ENCODE measurements around the gene EFCAB10.

The EFCAB10 gene

DNA sequence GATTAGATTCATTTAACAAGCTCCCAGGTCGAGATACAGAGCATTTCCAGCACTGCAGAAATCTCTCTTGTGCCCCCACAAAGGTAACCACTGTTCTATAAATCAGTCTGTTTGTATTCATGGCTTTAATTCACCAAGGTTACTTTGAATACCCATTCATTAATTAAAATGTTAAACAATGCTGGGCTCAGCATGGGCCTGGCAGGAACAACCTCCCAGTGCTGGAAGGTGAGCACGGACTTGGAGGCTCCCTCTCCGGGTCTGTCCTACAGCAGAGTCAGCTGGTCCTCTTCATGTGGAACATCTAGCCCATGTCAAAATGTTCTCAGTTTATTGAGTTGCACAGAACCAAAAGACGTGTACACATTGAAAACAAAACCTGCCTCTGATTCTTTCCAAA lies 15.6 kb upstream of the EFCAB10 start:
- no peak for DNase-seq

DNA sequence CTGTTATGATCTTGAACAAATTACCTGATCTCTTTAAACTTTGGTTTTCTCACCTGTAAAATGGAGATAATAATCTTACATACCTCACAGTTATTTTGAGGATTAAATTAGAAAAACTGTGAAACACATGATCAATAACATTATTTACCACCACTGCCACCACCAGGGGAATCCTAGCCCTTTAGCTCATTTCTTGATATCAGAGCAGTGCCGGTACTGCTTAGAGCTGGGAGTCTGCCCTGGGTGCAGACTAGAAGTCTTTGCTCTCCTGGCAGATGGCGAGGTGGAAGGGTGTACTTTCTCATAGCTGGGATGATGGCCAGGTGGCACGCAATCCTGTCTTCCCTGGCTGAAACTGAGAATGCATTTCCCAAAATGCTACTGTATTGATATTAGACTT lies 12.7 kb upstream of the EFCAB10 start:
- DNase-seq, result no peak

DNA sequence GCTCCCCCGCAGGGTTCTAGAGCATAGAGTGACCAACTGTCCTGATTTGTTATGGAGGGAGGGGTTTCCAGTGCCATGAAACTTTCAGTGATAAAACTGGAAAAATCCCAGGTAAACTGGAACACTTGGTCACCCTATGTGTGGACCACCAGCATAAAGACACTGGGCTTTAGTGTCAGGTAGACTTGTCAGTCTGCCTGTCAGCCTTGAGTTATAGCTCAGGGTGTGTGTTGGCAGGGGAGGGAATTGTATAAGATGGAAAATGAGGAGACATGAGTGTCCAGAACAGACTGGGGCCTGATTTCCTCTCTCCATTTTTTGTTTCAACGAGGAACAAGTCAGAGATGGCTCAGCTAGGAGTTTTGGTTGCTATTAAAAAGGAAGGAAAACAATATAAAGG lies 10.2 kb upstream of the EFCAB10 start:
- no peak for DNase-seq

DNA sequence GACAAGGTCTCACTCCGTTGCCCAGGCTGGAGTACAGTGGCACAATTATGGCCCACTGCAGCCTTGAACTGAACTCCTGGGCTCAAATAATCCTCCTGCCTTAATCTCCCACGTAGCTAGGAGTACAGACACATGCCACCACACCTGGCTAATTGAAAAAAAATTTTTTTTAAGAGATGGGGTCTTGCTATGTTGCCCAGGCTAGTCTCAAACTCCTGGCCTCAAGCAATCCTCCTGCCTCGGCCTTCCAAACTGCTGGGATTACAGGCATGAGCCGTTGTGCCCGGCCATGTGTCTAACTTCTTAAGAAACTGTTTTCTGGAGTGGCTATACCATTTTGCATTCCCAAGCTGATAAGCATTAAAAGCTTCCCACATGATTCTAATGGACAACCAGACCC lies 9.5 kb upstream of the EFCAB10 start:
- no peak for DNase-seq

DNA sequence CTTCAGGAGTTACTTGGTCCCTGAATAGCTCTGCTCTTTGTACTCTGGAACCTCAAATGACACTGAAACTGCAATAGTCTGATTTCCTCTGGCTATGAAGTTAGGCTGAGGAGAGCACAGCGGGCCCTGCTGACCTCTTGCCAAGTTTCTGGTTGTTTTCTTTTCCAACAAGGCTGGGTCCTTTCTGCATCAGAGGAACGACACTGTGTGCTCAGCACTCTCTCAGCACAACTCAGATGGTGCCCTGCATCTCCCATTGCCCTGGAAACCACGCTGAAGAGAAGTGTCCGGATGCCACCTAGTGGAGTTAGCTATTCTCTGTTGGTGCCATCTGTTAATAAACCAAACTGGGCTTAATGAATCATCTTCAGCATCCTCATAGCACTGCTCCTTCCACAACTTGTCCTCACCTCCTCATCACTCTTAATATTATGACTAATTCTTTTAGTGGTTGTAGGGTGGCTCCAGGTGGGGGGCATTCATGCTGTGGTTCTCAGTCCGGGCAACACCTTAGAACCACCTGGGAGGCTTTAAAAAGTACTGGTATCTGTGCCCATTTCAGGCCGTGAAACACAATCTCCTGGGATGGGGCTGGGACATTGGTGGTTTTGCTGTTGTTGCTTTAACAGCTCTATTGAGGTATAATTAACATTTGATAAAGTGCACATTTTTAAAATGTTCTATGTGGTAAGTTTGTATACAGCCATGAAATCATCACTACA lies 8.2 kb upstream of the EFCAB10 start:
- peak in 2 of 4 experiments; percentile 5 to 29 for DNase-seq

DNA sequence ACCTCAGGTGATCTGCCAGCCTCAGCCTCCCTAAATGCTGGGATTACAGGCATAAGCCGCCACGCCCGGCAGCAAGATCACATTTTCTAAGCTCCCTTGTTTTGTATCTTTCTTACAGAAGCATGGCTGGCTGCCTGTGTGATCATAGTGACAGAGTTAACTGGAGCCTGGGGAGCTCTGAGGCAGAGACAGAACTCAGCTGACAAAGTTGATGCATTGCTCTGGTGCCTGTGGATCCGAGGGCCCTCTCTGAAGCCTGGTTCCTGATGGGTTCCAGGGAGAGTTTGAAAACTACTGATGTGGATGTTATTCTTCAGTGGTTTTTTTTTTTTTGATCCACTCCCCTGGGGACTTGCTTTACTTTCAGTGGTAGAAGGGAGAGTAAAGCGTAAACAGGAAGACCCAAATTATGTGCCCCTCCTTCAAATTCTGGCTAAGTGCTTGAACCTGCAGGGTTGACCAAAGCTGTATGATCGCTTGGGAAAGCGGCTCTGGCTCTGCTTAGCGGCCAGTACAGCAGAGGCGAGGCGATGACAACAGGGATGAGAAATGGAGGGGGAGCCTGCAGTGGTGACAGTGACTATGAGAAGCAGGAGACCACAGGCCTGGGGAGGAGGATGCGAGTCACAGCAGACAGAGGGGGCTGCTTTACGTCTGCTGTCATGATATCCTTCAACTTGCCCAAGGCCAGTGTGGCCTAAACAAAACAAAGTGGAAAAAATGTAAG lies 6.8 kb upstream of the EFCAB10 start:
- no peak for DNase-seq

DNA sequence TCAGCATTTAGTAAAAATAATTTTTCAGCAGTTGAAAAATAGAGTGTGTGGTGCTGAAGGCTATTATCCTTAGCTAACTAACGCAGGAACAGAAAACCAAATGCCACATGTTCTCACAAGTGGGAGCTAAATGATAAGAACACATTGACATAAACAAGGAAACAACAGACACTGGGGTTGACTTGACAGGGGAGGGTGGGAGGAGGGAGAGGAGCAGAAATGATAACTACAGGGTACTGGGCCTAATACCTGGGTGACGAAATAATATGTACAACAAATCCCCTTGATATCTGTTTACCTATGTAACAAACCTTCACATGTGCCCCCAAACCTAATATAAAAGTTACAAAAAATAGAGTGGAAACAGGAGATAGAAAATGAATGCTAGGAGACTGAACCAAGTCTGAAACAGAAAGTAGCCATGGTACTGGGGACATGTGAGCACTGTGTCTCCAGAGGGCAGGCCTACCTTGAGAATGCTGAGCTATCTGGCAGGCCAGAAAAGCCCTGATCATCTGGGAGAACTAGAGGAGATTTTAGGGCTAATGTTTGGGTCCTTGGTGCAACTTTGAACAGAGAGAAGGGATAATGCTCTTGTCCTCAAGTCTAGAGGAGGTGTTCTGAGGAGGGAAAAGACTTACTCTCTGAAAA lies 4.7 kb upstream of the EFCAB10 start:
- no peak for DNase-seq

DNA sequence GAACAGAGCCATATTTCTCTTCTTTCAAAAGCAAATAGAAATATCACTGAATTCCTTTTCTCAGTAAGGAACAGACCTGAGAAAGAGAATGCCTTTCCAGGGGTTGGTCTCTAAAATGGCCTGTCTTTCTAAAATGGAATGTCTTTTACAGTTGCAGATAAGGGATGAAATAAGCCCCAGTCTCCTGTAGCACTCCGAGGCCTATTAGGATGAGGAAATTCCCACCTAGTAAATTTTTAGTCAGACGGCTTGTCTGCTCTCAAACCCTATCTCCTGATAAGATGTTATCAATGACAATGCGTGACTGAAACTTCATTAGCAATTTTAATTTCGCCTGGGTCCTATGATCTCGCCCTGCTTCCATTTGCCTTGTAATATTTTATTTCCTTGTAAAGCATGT lies 2.9 kb upstream of the EFCAB10 start:
- DNase-seq, result no peak

DNA sequence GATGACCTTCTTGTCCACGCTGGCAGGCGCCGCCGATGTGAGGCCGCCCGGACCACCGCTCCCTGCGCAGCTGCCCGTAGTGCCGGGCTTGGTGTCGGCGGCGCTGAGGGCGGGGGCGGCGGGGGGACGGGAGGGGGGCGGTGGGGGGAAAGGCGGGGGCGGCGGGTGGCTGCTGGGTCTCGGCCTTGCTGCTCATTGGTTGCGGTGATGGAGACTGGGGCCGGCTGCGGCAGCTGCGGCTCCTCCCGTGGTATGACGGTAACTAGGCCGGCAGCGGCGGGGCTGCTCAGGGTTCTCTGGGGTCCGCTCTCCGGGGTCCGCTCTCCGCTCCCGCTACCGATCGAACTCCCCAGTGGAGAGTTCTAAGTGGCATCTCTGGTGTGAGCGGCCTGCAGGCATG lies 1.8 kb upstream of the EFCAB10 start:
- DNase-seq, result no peak

DNA sequence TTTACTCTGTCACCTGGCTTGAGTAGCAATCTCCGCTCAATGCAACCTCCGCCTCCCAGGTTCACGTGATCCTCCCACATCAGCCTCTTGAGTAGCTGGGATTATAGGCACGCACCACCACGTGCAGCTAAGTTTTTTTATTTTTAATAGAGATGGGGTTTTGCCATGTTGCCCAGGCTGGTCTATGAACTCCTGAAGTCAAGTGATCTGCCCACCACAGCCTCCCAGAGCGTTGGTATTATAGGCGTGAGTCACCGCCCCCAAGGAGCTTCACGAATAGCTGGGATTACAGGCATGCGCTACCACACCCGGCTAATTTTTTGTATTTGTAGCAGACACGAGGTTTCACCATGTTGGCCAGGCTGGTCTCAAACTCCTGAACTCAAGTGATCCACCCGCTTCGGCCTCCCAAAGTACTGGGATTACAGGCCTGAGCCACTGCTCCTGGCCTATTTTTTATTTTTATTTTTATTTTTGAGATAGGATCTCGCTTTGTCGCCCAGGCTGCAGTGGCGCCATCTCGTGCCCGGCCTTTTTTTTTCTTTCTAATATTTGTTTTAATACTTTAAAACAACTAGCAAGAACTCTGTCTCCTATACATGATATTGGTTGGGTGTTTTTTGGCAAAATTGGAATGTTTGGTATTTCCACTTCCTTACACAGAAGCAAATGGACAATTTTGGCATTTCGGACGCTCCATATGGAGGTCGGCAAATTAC lies 1.1 kb downstream of the EFCAB10 start:
- DNase-seq, result no peak

DNA sequence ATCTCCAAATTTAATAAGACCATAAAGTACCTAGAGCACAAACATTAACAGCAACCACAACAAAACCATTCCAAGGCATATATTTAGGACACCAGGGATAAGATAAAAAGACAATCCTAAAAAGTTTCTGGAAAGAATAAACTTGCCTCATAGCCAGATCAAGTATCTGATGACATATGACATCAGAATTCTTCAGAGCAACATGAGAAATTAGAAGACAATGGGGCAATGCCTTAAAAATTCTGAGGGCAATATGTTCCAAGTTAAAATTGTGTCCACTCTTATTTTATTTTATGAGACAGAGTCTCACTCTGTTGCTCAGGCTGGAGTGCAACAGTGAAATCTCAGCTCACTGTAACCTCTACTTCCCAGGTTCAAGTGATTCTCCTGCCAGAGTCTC lies 2.8 kb downstream of the EFCAB10 start:
- DNase-seq, result no peak

DNA sequence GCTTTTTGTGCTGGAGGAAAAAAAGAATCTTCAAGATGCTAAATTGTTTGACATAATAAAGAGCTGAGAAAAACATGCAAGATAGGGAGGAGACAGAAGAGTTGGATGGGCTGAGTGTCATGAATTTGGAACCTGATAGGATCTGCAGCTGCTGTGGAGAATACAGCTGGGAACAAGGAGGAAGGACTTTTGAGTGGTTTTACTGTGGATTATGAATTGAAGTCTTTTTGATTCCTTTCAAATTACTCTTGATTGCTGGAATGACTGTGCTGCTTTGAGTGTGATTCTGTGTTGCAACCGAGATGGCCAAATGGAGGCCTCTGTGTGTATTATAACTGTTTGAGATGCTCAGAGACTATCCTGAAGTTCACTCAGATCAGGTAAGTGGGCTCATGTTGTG lies 4.0 kb downstream of the EFCAB10 start:
- DNase-seq, result no peak

DNA sequence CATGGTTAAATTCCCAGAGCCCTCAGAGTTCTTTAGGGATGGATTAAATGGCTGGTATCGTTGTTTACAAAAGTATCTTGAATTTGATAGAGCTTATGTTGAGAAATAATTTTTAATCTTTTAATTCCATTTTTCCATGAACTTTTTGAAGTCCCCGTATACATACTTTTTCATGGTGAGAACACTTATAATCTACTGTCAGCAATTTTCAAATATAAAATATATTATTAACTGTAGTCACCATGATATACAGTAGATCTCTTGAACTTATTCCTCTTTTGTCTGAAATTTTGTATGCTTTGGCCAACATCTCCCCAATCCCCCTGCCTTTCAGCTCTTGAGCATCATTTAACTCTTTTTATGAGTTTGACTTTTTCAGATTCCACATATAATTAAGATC lies 9.4 kb downstream of the EFCAB10 start:
- DNase-seq, result no peak

DNA sequence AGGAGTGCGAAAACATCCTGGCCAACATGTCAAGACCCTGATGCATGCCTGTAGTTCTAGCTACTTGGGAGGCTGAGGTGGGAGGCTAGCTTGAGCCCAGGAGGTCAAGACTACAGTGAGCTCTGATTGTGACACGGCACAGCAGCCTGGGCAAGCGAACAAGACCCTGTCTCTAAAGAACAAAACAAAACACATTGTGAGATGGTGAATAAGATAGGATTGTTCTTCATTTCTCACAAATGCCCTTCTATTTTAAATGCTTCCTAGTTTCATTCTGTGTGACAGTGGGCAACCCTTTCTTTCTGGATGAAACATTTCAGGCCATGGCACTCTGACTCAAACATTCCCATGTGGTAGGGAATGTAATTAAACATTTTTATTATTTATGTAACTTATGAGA lies 13.5 kb downstream of the EFCAB10 start:
- DNase-seq, result no peak

DNA sequence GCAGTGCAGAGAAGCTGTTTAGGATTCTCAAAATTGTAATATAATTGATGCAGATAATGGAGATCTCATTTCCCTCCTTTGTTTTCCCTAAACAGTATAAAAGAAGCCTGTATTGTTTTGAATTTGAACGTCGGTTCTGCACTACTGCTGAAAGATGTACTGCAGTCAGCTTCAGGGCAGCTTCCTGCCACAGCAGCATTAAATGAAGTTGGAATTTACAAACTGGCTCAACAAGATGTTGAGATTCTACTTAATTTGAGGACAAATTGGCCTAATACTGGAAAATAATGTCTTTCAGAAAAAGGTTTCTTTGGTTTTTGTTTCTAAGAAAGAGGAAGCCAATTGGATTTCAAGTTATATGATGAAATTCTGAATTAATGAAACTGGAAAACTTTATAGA lies 14.3 kb downstream of the EFCAB10 start:
- DNase-seq, result no peak

DNA sequence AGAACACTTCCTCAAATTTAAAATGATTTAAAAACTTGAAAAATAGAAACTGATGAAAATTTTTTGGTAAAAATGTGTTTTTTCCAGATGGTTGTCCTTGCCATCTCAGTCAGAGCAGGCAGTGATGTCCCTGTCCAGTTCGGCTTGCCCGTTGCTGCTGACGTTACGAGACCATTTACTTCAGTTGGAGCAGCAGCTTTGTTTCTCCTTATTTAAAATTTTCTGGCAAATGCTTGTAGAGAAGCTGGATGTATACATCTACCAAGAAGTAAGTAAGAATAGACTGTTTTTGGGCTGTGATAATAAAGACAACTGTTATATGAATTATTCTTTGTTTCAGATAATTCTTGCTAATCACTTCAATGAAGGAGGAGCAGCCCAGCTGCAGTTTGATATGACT lies 16.1 kb downstream of the EFCAB10 start:
- DNase-seq, result no peak

DNA sequence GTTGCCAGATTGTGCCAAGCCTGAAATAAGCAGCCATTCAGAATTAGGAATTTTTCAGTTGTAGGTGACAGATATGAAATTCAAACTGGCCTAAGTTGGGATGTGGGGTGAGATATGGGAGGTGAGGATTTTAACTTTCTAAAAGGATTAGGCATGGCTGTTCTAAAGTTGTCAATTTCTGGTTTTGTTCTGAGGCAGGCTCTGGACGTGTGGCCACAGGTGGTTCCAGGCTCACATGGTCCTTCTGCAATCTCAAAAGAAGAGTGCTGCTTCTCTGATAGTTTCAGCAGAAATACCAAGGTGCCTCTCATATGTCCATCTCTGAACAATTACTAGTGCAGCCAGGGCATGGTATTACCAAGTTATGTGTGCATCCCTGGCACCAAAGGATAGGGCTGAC lies 21.4 kb downstream of the EFCAB10 start:
- no peak for DNase-seq

DNA sequence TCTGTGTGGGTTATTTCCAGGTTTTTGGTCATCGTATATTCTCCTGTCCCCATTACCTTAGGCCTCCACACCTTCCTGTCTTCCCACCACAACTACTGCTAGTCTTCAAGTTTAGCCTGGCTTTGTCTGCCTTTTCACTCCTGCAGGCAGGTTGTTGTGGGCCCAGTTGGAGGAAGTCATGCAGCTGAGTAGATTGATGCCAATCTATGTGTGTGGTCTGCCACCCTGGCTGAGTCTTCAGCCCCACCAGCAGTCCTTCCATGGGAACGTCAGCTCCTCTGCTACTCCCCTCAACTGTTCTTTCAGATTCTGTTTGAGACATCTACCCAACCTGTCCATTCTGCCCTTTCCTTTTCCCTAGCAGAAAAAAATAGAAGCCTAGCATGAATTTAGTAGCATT lies 43.0 kb downstream of the EFCAB10 start:
- no peak for DNase-seq

DNA sequence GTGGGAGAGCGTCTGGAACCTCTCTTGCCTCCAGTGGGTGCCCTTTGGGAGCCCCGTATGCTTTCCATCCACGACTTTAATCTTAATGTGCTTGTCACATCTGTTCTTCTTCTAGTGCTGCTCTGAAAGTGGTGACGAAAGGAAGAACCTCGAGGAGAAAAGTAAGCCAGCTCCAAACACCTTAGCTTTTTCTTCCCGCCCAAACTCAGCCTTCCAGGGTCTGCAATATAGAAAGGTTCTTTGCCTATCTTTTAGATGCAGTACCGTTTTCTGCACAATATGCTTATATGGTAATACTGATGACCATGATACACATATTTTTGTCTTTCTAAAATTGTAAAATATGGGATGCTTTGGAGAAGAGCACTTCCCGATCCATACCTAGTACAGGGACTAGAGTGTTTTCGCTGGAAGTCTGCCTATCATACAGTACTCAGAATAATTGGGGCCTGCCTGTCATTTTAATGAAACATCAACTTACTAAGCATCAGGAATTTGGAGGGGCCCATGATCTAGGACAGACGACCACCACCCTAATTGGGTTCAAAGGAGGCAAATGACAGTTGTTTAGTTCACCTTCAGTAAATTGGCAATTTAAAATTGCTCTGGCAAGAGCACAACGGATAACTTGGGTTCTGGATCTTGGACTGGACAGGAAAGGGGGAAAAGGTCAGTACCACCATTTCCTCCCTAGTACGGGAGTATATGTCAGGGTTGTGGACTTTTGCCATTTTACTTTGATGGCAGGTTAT lies 48.4 kb downstream of the EFCAB10 start:
- no peak for DNase-seq

DNA sequence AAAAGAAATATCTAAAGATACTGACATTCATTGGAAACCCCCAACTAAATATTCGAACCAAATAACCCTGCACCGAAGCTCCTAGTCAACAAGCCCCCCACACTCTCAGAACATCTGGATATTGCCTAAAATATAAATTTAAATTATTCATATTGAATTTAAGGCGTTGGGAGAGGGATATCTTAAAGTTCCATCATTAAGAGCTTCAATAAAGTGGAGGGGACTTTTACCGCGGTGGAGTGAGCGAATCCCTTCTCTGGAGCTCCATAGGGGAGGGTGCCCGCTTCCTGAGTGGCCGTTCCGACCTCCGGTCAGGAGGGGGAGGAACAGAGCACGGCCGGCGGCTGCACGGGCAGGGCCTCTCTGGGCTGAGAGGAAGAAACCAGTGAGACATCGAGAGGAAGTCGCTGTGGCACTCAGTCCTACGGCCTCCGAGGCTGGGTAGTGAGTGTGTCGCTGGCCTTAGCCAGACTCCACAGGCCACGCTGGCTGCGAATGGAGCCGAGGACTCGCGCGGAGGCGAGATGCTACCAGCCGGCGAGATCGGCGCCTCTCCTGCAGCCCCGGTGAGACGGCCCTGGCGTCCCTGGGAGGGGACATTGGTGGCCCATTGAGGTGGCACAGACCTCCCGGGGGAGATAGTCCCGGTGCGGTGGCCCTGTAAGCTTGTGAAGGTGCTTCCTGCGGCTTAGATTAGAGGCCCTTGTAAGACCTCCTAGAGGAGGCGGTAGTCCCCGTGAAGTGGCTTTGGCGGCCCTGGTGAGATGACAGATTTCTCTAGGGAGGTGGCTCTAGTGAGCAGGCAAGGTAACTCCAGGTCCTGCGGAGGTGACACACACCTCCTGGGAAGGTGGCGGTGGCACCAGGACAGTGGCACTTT lies 49.3 kb downstream of the EFCAB10 start, which contains the start of gene RINT1:
RINT1 (plus strand) TSS at position 410 of the 880 bp plus-strand sequence; CDS start at position 525, 115 bp downstream.
- DNase-seq, result peak; percentile 72 to 80 (median 78)

DNA sequence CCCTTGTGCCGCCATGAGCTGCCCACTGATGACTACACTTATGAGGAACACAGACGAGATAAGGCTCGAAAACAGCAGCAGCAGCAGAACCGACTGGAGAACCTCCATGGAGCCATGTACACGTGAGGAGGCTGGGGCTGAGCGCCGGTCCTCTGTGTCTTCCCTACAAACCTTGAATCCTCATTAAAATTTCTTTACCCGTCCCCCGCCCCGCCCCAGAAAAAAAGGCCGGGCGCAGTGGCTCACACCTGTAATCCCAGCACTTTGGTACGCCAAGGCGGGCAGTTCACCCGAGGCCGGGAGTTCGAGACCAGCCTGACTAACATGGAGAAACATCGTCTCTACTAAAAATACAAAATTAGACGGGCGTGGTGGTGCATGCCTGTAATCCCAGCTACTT lies 50.7 kb downstream of the EFCAB10 start:
- DNase-seq, result no peak

DNA sequence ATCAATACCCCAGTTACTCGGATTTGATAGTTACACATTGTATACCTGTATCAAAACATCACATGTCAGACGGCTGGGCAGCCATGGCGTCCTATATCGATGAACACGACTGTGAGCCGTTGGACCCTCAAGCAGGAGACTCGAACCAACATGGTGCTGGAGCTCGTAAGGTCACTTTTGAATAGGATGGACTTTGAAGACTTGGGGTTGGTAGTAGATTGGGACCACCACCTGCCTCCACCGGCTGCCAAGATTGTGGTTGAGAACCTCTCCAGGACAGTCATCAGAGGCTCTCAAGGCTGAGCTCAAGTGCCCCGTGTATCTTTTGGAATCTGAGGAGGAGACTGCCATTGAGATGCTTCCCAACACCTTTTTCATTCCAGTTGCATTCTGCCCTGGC lies 51.2 kb downstream of the EFCAB10 start:
- no peak for DNase-seq

Measured in activated CD4-positive, CD25-positive, alpha-beta regulatory T cell (primary cell).